HepG2 (cell line): Measurements from ENCODE around the gene NKAIN2. TPM values are rescaled to one million over a fixed set of nuclear protein-coding genes. Genes with fewer than 3 reads are reported as not detected.
A peak's percentile ranks its signal among the peaks of the same experiment; 100 is the strongest.

ENCODE experiments used
- ATAC-seq: fragments of 200-7000 bp; cut with Tn5 transposase; 3 replicates; pipeline ENCODE4 v1.9.1; 2020; ENCODE audit warnings: mild to moderate bottlenecking, moderate library complexity
- BruUV-seq: library from RNA; stranded (reverse); fragments of 400-500 nt; replicated peaks from 2 replicates; lab custom pipeline; 2021; lab: Mats Ljungman, UMichigan
- CTCF ChIA-PET: fragments of 300-600 bp; formaldehyde crosslinking; extraction: SDS; loops from one replicate; lab custom pipeline; 2021; ENCODE audit warnings: low total read pairs, inconsistent platforms, low intra/inter-chr PET ratio; lab: Yijun Ruan, JAX
- POLR2A ChIA-PET: fragments of 350-600 bp; sonication (Branson Sonifier 250); formaldehyde crosslinking; loops from one replicate; lab custom pipeline; 2020; ENCODE audit warnings: antibody characterized with exemption, inconsistent platforms; lab: Yijun Ruan, JAX
- DNase-seq: peaks from one replicate; pipeline ENCODE4 v3.0.0-alpha.2; 2015; ENCODE audit warnings: low spot score
- FAIRE-seq: peaks from 3 replicates; lab custom pipeline; 2011; peaks lifted over from hg19 to GRCh38; lab: Jason Lieb, UNC
- H2AFZ ChIP-seq: one replicate; pipeline ENCODE4 v1.6.1; 2011; ENCODE audit warnings: low read length, inconsistent platforms
- H3K27ac ChIP-seq: fragments of 300-600 bp; 3 replicates; pipeline ENCODE4 v1.8.0; 2011; ENCODE audit warnings: mixed run types, mild to moderate bottlenecking, mixed read lengths, low read length, inconsistent platforms; ENCODE audit not compliant: insufficient read depth; ENCODE audit errors: extremely low read length
- H3K27me3 ChIP-seq, 2 experiments: fragments of 200-600 bp in 1 of 2; 2 replicates in 1 of 2; 3 replicates in 1 of 2; pipeline versions ENCODE4 v1.6.0 to v1.8.0; 2011; ENCODE audit warnings: low read length in 2 of 2, mild to moderate bottlenecking in 2 of 2, moderate library complexity in 2 of 2, inconsistent platforms in 1 of 2; ENCODE audit not compliant: insufficient read depth in 2 of 2, control insufficient read depth in 1 of 2
- H3K36me3 ChIP-seq, 2 experiments: fragments of 200-600 bp in 1 of 2; replicated peaks in 1 of 2; 2 replicates in 1 of 2; 3 replicates in 1 of 2; pipeline versions ENCODE4 v1.5.1 to v1.8.0; 2011; ENCODE audit warnings: low read length in 2 of 2, inconsistent platforms in 1 of 2; ENCODE audit not compliant: insufficient read depth in 2 of 2, control insufficient read depth in 1 of 2
- H3K4me1 ChIP-seq: 2 replicates; pipeline ENCODE4 v1.5.1; 2012; ENCODE audit warnings: low read length, inconsistent platforms; ENCODE audit not compliant: insufficient read depth
- H3K4me2 ChIP-seq: 2 replicates; pipeline ENCODE4 v1.6.0; 2011; ENCODE audit warnings: low read depth, low read length, inconsistent platforms
- H3K4me3 ChIP-seq, 3 experiments: fragments of 200-600 bp in 1 of 3; sonication (generic), shearing (Covaris generic) in 1 of 3; replicated peaks in 1 of 3; 2 replicates each; pipeline ENCODE4 v1.5.1; 2011 to 2016; ENCODE audit warnings: low read length in 3 of 3, inconsistent platforms in 2 of 3, low read depth in 2 of 3, mild to moderate bottlenecking in 2 of 3, control low read depth in 1 of 3, mixed read lengths in 1 of 3; ENCODE audit not compliant: insufficient read depth in 1 of 3
- H3K79me2 ChIP-seq: one replicate; pipeline ENCODE4 v1.6.1; 2011; ENCODE audit warnings: low read length, inconsistent platforms; ENCODE audit not compliant: insufficient read depth
- H3K9ac ChIP-seq: 2 replicates; pipeline ENCODE4 v1.6.0; 2011; ENCODE audit warnings: mild to moderate bottlenecking, low read depth, low read length, inconsistent platforms; ENCODE audit not compliant: insufficient read depth
- H3K9me3 ChIP-seq: 2 replicates; pipeline ENCODE4 v1.5.1; 2012; ENCODE audit warnings: mild to moderate bottlenecking, low read length
- H4K20me1 ChIP-seq: 2 replicates; pipeline ENCODE4 v1.6.0; 2011; ENCODE audit warnings: inconsistent platforms, mild to moderate bottlenecking, low read length, moderate library complexity; ENCODE audit not compliant: insufficient read depth
- HIVEP1 ChIP-seq: sonication (generic); formaldehyde crosslinking; IDR thresholded peaks from 2 replicates; pipeline ENCODE4 v1.4.0; 2020; ENCODE audit warnings: mild to moderate bottlenecking, missing genetic modification reagents
- KDM3A ChIP-seq: IDR thresholded peaks from 2 replicates; pipeline ENCODE4 v1.6.1; 2018; ENCODE audit warnings: low read depth, missing compliant biosample characterization
- MAFF ChIP-seq: IDR thresholded peaks from 2 replicates; pipeline ENCODE4 v1.6.1; 2011; ENCODE audit warnings: low read depth, low read length, improper control_type of control experiment
- MAFK ChIP-seq, 2 experiments: IDR thresholded peaks in 1 of 2; conservative IDR thresholded peaks in 1 of 2; 2 replicates each; pipeline ENCODE4 v1.6.1; 2011; ENCODE audit warnings: improper control_type of control experiment in 2 of 2, low read length in 2 of 2
- SP5 ChIP-seq: IDR thresholded peaks from 2 replicates; pipeline ENCODE4 v1.6.1; 2016; ENCODE audit warnings: low read depth, borderline replicate concordance
- WIZ ChIP-seq: sonication (generic); formaldehyde crosslinking; IDR thresholded peaks from 2 replicates; pipeline ENCODE4 v1.5.1; 2020; ENCODE audit warnings: mild to moderate bottlenecking, missing genetic modification reagents
- ZNF224 ChIP-seq: sonication (generic); formaldehyde crosslinking; IDR thresholded peaks from 2 replicates; pipeline ENCODE4 v1.5.0; 2020; ENCODE audit warnings: mild to moderate bottlenecking, missing genetic modification reagents
- WGBS: methylation state at CpG from one replicate; pipeline ENCODE4 v1.1.6; 2017; ENCODE audit warnings: low lambda C conversion rate; 5-methylcytosine and 5-hydroxymethylcytosine counted together
- in situ Hi-C: cut with HindIII; loops from 2 replicates; pipeline ENCODE4 v1.10.0; 2017; ENCODE audit warnings: low pct_unique_long_range_greater_than_20kb; ENCODE audit not compliant: extremely low pct_ligation_motif_present
- intact Hi-C: fragments of 100-400 bp; cut with micrococcal nuclease; formaldehyde crosslinking; loops from one replicate; pipeline ENCODE4 v1.10.0; 2022; ENCODE audit not compliant: unreplicated experiment
- polyA plus RNA-seq, 8 experiments: library from polyadenylated mRNA; depleted of rRNA in 3 of 8; stranded (reverse) in 7 of 8; unstranded in 1 of 8; fragments of >200 nt; fragmentation: Illumina TruSeq in 4 of 8; extraction: Trizol in 4 of 8; gene quantifications; 2 replicates each; pipeline versions ENCODE4 v1.2.1 to v1.2.3, GENCODE V29; 2011 to 2016; ENCODE audit warnings: low read depth in 4 of 8, missing spikeins in 1 of 8, mixed read lengths in 1 of 8; ENCODE audit not compliant: insufficient read depth in 1 of 8
- total RNA-seq, 5 experiments: library from RNA; depleted of rRNA; stranded (reverse); fragments of >200 nt; fragmentation: Illumina TruSeq; extraction: Trizol; gene quantifications; 2 replicates each; pipeline ENCODE4 v1.2.3, GENCODE V29; 2016; ENCODE audit warnings: low read depth in 1 of 5

The NKAIN2 gene
- total and polyA plus RNA-seq, 2 of the 13 experiments (the other 11 are each of a cell fraction or from before 2014, with no cell fraction given): not detected

DNA sequence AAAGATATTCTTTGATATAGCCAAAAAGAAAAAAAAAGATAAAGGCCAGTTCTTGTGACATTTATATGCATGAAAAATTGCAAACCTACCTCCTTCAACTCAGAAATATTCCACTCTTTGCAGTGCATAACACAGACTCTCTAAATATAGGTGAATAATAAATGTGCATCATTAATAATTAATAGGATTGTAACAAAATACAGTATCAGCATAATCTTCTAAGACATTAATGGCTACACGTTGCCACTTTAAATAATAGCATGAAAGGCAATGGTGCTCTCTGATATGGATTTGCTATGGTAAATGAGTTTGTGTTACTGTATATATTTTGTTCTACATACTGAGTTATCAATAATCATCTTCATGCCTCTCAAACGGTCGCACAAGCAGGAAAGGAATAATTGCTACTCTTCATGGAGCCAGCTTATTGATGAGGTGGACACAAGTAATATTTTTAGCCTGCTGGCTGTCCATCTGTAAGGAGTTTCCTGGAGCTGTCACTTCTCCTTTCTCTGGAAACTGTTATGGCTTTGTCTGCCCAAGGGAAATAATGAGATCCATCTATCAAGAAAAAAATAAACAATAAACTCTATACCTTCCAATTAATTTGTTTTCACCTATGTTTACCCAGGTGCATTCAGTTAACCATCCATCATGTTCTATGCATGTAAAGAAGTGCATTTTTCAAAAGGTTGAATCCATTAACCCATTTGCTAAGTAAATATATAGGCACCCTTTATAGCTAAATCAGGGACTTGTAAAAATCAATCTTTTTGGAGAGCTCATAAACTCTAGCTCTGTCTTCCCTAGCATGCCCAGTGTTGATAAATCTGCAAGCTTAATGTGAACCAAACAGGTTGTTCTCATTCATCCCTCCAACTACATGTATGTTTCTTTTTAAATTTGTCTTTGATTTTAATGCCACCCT lies 253.0 kb downstream of the NKAIN2 start:
- DNase-seq (no peak), FAIRE-seq (no peak), ATAC-seq (no peak)
- Histone ChIP-seq H3K4me2 (no peak overlapping the region), H3K4me3 (no peak overlapping the region), H3K9ac (no peak overlapping the region), H4K20me1 (no peaks in the 10 kb centered on the region), H3K79me2 (no peaks in the 10 kb centered on the region), H3K36me3 (no peaks in the 10 kb centered on the region), H3K27ac (no peak overlapping the region), H3K4me1 (no peaks in the 10 kb centered on the region), H3K27me3 (no peaks in the 10 kb centered on the region), H2AFZ (no peak overlapping the region), H3K9me3 (no peaks in the 10 kb centered on the region)
- intact Hi-C loops: no loop called here
- BruUV-seq: no TSS peak
- ChIA-PET POLR2A (no interaction called here), CTCF (no interaction called here)
- TF ChIP-seq MAFK (conservative IDR thresholded peaks at IDR 0.05 in 1 of 2, IDR thresholded peaks at IDR 0.05 in 1 of 2; ENCODE audit: low read length in 2 of 2): peak; percentile 48 to 62; a peak in 3 of 4 replicates
- no peak for TF ChIP-seq WIZ (CRISPR knock-in tag)
- TF ChIP-seq KDM3A (CRISPR knock-in tag): no peak
- no peak for TF ChIP-seq HIVEP1 (CRISPR knock-in tag)
- peak; percentile 39; the same call in 1 of the 2 replicates for TF ChIP-seq MAFF
- in situ Hi-C loops: no loop called here
- 2% methylated on average over 3 of the region's 3 CpGs for WGBS

GRCh38 chr6:124057461-124057860 lies 253.8 kb downstream of the NKAIN2 start:
- no TSS peak for BruUV-seq
- no peak for FAIRE-seq
- Histone ChIP-seq H3K4me2 (no peak overlapping the region), H3K9ac (no peak overlapping the region), H3K4me1 (no peaks in the 10 kb centered on the region), H3K27ac (no peak overlapping the region), H3K9me3 (no peaks in the 10 kb centered on the region), H3K27me3 (no peaks in the 10 kb centered on the region), H3K79me2 (no peaks in the 10 kb centered on the region), H4K20me1 (no peaks in the 10 kb centered on the region), H2AFZ (no peak overlapping the region), H3K36me3 (no peaks in the 10 kb centered on the region)
- POLR2A ChIA-PET: no interaction called here
- 27% methylated on average over 2 of the region's 2 CpGs for WGBS
- DNase-seq: no peak
- TF ChIP-seq ZNF224 (CRISPR knock-in tag) (no peak), SP5 (CRISPR knock-in tag) (no peak)
- TF ChIP-seq, all 625 proteins: peak for 0
- CTCF ChIA-PET: no interaction called here
- ATAC-seq: no peak
- intact Hi-C loops (no loop called here), in situ Hi-C loops (no loop called here)
- H3K4me3 ChIP-seq: no peak overlapping the region
